GM03348 (cell line): ENCODE results near the gene IGFN1.

Experiments used
- DNase-seq: peaks from one replicate; pipeline ENCODE4 v3.0.0; 2012; ENCODE audit warnings: low spot score

Gene IGFN1

DNA sequence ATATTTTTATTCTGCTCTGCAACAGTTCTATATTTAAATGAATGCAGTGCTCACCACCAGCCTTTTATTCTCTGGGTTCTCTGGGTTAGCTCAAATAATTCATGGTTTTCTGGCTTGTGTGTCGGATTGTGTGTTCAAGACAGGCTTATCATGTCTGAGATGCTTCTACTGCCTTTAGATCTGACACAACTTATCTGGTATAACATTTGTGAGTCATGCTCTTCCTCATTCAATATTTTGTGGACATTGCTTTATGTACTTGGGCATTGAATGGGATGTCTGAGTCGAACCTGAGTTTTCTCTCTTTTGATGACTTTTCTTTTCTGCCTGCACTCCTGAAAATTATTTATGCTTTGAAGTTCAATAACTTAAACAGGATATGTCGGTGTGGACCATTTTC, 75.1 kb downstream of the IGFN1 start:
- no peak for DNase-seq

DNA sequence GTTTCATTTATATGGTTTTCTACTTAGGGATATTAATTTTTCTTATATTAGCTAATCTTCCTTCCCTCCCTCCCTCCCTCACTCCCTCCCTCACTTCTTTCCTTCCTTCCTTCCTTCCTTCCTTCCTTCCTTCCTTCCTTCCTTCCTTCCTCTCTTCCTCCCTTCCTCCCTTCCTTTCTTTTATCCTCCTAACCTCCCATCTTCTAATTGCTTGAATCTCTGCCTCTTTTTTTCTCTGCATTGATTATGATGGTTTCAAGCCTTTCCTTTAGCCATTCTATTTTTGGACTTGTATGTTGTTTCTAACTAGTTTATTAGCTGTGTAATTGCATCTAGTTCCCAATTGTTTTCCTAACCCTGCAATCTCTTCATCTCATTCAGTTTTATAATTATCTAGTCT, 75.7 kb downstream of the IGFN1 start:
- no peak for DNase-seq

DNA sequence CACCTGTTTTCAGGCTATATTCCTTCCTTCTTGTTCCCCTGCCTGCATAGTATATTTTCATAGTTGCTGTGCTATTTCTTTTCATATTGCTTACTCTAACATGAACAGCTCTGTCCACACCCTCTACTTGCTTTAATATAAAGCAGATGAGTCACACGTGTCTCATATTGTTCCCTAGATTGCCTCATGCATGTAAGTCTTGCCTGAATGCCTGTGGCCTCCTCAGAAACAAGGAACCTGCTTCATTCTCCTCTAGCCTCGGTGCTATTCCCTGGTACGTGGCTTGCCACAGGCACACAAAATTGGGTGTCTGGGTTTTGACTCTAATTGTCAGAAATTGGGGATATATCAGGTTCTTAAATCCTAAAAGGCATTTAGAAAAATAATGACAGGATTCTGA, 76.2 kb downstream of the IGFN1 start:
- peak; percentile 88 for DNase-seq

DNA sequence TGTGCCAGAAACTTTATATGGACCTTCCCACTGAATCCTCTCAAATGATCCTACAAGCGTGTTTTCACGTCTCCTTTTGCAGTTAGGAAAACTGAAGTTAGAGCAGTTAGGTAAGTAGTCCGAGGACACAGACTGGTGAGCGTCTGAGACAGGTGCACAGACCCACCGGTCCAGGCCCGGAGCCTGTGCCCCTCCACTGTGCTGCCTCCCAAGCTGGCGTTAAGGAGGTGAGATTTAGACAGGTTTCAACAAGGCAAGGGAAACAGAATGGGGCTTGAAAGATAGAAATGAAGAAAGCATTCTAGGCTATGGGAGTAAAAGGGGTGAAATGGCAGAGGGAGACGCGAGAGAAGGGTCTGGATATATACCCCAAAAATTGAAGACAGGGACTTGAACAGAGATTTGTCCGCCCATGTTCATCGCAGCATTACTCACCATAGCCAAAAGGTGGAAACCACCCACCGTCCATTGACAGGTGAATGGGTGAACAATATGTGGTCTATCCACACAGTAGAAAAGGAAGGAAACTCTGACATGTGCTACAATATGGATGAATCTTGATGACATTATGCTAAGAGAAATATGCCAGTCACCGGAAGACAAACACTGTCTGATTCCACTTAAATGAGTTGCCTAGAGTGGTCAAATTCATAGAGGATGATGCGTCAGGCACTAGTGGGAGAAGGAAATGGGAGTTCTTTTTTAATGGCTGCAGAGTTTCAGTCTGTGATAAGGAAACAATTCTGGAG, 77.0 kb downstream of the IGFN1 start:
- DNase-seq: peak; percentile 49

DNA sequence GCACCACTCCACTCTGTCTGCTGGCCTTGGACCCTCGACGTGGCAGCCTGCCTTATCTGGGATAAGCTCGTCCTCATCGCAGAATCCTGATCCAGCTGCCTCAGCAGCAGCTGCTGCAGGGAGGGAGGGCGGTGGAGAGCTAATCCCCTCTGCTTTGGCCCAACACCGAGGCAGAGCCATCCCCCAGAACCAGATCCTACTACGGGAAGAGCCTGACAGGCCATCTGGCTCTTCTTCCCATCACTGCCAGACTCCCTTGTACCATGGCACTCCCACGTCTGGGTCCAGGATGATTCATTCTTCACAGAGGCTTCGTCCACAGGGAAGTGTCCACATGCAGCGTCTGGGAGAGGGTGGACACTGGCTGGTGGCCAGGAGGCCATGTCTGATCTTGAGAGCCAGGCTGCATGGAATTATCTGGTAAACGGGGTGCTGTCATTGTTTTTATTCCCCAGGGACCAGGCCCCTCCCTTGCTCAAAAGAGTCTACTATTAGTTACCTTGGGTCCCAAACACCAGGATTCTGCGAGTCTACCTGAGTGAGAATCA, 78.1 kb downstream of the IGFN1 start:
- DNase-seq: peak; percentile 82

DNA sequence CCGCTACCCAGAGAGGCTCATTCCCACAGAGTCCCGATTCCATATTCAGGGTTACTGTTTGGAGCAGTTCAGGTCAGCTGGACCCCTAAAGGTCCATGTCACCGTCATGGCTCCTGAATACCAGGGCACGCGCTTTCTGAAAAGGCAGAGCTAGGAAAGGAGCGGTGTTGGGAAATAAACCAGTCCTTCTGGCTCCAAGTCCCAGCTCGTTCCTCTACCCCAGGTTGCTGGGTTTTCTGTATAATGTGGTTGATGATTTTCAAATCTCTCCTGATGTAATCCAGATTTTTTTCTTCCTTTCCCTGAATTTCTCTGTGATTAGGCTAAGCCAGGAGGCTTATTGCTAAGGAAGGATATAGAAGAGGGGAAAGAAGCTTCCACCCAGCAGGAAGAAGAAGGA, 78.7 kb downstream of the IGFN1 start:
- no peak for DNase-seq

DNA sequence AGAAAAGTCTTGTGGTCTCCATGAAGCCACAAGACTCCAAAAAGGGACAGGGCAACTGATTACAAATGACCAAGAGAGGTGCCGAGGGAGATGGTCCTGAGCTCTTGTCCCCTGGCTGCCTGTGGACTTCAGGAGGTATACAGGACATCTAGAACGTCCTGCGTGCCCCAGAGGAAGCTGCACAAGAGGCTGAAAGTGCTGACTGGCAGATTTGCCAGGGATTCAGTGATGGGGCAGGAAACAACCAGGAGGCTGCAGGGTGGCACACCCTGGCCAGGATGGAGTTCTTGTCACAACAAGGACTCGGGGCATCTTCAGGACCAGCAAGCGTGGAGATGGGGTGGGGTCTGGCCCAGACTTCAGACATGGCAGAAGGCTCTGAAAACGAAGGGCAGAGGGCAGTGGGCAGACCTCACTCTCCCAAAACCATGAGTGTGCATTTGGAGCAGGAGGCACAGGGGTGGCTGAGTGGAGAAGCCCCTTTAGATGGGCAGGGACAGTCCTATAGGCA, 79.3 kb downstream of the IGFN1 start:
- no peak for DNase-seq

DNA sequence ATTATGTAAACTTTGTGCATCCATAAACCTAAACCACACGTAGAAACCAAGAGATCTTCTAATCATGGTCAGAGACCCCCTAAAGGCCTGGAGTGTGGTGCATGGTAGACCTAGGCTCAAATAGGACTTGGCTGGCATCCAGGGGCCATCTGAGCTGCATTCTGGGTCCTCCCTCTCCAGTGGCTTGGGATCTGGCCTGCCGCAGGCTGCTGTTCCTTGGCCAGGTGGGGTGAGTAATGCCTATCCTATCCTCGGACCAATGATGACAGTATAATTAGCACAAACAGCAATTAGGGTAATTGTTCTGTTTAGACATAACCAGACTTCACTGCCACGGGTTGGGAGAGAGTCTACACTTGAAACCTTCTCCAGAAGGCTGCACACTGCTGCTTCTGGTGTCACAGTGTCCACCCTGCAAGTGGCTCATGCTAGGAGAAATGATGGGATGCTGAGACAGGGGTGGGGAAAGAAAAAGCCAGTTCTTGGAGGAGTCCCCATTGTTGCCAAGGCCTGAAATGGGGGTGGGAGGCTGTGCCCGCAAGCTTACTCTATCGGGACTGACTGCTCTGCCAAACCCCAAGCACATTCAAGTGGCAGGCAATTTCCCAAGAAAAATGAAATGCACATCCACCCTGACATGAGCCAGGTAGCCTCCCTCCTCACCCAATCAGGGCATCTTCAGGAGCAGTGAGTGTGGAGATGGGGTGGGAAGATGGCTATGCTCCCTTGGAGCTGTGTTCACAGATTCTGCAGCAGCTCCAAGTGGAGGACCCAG, 80.2 kb downstream of the IGFN1 start:
- no peak for DNase-seq

DNA sequence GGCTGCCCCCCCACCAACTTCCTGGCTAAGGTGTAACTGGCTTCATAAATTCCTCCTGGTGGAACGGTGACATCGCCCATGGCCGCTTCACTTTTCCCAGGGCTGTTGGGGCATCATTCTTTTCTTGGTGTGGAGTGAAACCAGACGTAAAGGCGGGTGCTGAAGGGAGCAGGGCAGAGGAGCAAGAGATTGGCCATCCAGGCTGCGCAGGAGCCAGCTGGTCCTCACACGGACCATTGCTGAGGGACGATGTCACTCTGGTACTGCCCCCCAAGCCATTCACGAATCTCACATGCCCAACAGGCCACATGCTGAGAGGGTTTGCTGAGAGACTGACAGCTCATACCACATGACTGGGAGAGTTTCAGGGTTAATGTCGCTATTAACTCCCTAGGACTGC, 82.2 kb downstream of the IGFN1 start:
- no peak for DNase-seq

DNA sequence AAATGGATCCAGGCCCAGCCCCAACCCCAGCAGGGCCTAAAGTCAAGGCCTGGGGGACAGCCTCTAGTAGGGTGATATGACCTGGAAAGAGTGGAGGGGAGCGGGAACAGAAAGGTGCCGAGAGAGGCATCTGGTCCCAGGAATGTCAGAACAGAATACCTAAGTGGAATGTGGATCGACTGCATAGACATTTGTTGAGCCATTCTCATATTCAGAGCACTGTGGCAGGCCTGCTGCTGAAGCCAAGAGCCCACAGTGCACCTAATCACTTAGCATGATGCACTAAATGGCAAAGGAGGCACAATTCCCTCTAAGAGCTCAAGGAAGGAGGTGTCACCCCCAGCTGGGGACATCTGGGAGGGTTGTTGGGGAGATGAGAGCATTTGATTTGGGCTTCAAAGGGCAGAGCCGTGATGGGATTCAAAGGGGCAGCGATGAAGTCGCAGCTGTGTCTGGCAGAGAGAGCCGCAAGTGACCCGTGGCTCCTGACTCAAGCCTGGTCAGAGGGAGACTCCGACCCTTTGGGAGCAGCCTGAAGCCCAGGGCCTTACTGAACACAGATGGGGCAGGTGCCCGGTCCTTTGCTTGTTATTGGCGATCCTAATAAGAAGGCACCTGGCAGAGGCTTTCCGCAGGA, 84.1 kb downstream of the IGFN1 start:
- DNase-seq: no peak

DNA sequence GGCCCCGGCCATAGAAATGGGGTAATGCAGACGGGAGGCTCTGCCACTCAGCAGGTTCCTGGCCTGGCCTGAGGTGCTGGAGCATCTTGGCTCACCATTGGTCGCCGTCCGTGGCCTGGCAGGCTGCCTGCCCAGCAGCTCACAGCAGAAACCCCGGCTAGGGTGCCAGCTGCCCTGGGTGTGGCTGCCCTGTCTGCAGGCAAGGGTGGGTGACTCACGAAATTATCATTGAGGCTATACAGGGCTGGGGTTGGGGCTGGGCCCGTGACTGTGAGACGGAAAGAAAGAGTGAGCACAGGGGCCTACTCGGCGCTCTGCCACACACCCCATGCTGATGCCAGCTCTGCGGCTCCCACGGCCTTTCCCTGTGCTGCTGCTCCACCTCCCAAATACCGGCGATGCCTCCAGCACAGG, 84.6 kb downstream of the IGFN1 start:
- peak; percentile 87 for DNase-seq

DNA sequence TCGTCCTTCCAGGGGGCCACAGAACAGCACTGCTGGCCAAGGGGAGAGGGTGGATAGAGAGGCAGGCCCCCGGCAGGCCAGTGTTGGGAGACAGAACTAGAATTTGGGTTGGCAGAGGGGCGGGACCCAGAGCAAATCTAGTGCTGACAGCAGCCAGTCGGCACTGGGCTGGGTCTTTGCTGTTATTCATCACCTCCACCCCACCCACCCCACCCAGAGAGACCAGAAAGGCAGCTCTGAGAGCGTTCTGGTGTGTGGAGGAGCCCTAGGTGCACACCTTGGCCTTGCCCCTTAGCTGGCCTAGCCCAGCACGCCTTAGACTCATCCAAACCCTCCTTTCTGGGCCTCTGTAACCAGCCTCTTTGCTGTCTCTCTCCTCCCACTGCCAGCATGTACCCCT, 86.3 kb downstream of the IGFN1 start:
- no peak for DNase-seq

DNA sequence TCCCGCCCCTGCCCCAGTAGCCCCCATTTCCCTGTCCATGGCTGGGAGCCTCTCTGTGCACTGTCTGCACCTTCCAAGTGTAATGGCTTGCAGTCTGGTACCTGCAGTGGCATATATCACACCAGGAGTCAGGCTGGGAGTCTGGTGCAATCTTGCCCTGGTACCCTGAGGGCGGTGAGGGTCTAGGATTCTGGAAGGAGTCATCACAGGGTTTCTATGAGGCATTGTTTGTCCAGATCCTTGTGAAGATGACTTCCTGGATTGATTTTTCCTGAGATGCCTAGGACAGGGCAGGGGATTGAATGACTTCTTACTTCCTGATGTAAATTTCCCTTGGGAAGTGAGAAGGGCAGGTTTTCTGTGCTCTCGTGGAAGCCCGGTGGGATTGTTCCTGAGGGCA, 86.8 kb downstream of the IGFN1 start:
- DNase-seq: no peak
